ENCODE data around the gene MEGF10.

MEGF10 gene

DNA sequence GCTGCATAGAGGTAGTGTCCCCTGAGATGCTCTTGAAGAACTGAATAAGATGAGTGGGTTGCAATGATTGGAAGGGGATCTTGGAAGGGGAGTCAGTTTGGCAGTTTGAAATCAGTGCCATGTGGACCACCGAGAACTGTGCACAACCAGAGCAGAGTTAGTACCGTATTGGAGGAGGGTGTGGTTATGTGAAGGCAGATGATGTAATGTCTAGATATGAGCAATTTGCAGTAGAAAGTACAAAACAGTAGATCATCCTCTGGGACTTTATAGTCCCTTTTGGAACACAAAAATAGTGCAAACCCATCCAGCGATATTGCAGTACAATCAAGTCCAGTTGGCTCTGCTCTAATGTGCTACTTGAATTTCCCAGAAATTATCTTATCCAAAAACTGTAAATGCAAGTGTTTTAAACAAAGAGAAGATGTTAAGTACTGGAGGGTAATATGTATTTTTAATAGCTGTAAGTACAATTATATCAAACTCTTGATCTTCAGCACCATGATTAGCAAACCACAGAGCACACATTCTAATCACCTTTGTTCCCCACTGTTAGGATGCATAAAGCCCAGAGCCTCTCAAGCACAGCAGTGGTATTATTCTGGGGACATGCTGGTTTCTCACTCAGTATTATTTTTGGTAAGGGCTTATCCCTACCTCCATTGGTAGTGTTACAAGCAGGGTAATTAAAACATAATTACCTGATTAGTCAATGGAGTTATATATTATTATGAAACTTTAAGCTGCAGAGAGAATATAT lies 41.5 kb downstream of the MEGF10 start:
- no peak for DNase-seq

DNA sequence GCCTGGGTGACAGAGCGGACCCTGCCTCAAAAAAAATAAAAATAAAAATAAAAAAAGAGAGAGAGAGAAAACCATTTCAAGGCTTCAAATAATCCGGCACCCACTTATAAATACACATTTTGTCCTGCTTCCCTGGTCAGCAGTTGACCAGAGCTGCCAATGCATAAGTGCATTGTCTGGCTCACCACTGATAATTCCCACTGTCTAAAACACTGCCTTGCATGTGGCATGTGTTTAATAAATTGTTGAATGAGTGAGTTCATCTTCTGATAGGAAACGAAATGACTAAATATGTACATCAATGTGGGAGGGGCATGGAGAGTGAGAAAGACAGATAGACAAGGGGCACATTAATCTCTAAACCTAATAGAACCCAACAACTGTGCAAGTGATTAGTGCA lies 42.9 kb downstream of the MEGF10 start:
- DNase-seq: no peak

DNA sequence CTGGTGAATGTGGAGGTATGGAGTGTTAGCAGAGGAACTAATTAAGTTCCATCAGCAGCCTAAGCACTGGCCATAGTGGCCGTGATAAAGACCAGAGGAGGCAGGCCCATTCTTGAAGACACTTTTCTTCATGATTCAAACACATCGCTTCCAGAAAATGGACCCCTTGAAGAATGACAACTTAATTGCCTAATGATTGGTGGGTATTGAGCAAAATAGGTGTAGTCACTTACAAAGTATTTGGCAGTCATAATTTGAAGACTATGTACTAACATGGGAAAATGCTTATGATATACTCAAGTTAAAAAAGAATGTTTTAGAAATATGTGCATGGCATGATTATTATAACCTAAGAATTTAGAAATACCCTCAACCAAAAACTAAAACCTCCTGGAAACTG lies 44.8 kb downstream of the MEGF10 start:
- DNase-seq: no peak

DNA sequence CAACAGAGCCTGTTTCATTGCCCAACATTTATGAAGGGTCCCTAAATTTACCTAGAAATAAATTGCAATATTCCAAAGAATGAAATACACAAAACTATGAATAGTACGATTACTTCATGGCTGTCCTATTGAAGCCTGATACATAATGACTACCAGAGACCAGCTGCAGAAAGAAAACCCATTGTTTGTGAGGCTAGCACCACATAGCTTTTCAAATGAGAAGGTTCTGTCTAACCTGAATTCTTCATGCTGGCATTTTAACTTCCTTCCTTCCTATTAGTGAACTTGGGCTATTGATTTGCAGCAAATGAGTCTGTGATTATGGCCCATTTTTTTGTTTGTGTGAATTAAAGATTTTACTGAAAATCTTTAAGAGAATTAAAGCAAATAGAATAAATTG lies 47.3 kb downstream of the MEGF10 start:
- no peak for DNase-seq

DNA sequence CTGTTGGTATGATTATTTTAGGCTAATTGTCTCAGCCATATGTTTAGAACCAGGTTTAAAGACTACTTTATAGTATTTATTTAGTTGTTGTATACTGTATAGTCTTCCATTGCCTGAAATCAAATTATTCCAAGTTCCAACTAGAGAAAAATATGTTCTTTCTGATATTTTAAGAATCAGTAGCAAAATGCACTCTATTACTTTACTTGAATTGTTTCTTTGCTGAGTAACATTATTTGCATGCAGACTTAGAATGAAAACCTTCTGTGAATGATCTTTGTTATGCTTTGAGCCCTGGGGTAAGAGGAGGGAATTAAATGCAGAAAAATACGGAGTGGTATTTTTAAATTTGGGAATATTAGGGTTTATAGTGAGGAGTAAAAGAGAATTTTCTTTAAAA lies 47.9 kb downstream of the MEGF10 start:
- DNase-seq: no peak

DNA sequence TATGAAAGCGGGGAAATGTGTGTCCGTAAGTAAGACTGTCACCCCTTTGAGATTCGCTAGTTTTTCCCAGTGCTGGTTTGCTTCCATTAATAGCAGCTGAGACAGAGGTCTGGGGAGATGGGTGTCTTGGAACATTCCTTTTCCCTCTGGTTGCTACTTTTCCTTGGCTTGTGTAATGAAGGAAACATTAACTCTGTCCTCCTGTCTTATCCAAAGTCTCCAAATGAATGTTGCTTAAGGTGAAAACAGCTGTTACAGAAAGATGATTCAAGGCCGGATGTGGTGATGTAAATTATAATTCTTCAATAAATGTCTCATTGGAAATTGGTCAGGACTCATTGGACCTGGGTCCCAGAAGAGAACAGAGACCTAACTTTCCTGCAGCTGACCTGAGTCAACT lies 50.0 kb downstream of the MEGF10 start:
- DNase-seq: no peak

DNA sequence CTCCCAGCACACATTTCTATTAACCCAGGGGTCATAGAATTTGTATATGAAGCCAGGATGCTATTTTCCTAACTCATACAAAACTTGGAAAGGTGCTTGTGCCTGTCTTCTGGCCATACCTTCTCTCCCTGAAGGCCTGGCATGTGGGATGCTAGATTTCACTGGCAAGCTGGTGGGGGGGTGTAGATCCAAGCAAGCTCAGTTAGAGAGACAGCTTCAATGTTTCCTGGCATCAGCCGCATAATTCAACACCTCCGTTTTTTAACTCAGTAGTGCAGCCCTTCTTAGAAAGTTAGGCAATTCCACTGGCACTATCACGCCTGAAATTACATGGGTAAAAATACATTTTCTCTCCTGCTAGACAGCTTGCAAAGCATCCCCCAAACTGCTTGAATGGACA lies 51.8 kb downstream of the MEGF10 start:
- no peak for DNase-seq

DNA sequence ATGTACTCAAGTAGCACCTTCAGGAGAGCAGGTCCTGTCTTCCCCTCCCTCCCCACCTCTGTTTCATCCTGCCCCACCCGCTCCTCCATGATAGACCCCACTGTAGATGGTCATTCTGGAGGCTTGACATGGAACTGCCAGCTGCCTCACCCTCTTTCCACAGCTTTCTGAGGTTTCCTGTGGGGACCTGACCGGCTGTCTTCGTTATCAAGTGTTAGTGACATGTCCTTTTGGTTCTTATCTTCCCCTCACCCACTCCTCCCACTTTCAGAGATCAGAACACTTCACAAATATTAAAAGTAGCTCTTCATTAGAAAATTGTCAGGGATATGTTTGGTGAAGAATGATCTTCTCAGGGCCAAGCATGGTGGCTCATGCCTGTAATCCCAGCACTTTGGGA lies 52.7 kb downstream of the MEGF10 start:
- DNase-seq: no peak

DNA sequence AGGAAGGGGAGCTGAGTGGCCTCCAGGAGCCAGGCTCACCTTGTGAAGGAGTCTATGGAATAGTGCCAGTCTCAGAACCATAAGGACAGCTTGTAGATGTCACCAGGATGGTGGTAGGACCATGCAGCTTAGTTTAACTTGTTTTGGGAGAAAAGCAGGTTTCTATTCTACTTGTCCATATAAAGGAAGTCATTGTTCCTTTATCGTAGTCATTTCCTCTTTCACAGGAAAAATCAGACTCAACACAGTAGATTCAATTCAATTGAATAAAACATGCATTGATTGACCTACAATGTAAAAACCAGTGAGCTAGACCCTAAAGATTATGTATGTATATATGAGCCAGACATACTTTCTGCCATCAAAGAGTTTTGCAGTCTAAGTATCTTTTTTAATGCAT lies 53.3 kb downstream of the MEGF10 start:
- no peak for DNase-seq

DNA sequence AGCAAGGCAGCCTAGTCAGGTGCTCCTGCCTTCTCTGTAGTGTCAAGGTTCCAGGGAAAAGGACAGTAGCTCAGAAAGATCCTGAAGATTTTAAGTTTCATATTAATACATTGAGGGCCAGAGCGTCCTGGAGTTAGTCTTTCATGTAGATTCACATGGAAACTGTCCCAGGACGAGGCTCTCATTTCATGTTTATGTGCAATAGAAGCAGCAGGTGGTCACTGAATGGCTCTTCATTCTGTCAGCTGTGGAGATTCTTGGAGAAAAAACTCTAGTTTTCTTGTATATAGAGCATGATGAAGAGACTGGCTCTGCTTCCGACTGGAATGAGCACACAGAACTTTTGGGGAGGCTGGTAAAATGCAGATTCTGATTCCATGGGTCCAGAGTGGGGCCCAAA lies 54.3 kb downstream of the MEGF10 start:
- DNase-seq: no peak

DNA sequence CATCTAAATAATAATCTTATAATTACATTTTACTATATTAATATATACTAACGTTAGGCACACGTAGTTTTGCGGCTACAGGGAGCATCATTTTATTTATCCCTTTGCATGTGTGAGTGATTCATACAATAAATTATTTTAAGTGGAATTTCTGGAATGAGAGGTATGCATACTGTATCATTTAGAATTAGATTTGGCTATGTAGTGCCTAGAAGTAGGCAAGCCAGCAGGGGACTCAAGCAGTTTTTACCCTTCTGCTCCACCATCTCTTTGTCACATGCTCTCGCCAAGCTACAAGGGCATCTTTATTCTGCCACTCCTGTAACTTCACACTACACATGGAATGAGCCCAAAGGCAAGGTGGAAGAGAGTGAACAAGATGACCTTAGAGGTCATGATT lies 60.8 kb downstream of the MEGF10 start:
- no peak for DNase-seq

DNA sequence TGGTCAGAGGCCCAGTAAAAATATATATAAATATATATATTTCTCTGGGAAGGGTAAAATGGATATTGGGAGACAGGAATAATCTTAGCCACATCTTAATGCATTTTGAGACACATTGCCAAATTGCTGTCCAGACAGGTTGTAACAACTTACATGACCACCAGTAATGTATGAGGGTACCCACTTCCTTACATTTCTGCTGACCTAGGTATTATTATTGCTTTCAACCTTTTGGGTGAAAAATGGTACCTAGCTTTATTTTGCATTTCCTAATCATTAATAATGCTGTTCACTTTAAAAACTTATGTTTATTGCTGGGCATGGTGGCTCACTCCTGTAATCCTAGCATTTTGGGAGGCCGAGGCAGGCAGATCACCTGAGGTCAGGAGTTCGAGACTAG lies 61.5 kb downstream of the MEGF10 start:
- DNase-seq: no peak

DNA sequence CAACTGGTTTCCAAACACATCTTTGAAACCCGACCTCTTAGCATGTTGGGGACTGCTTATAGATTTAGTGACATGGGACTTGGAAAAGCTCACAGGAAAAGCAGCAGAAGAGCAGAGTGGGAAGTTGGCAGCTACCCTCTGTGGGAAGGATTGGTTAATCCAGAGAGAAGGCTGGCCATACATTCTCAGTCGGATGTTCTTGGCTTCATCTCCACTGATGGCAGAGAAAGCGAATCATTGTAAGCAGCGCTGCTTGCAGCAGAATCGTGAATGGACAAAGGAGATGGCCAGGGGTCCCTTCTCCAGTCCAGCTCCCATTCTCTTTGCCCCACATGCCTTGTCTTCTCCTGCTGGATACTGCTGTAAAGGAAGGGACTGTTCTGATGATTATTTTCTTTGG lies 62.7 kb downstream of the MEGF10 start:
- DNase-seq: no peak

DNA sequence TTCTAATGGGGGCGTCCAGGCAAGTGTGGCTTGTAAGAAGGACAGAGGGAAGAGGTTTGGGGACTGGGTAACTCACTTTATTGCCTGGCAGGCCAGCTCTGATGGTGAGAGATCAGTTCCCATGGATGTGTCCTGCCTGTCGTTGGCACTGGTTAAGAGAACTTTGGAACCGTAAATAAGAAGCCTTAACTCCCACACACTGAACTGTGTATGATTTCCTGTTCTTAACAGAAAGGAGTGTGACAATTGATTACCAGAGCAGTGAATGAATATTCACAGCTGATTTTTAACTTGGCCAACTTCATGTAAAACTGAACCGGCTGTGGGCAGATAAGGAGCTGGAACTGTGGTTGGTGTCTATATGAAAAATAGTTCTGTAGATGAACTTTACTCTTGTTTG lies 63.2 kb downstream of the MEGF10 start:
- no peak for DNase-seq

DNA sequence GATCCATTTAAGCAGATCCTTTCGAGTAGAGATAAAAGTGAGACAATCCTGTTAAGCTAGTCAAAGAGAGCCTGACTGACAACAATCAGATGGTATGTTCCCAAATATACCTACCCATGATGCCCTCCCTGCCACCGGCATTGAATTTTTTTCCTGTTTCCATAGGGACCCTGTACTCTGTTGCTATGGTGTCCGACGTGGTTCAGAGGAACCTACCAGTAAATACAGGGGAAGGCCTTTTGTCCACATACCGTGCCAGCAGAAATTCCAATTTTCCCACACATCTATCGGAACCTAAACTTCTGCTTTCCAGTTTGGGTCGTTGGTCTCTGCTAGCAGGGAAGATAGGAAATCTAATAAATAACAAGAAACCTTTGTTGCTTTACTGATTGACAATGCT lies 64.7 kb downstream of the MEGF10 start:
- DNase-seq: no peak

DNA sequence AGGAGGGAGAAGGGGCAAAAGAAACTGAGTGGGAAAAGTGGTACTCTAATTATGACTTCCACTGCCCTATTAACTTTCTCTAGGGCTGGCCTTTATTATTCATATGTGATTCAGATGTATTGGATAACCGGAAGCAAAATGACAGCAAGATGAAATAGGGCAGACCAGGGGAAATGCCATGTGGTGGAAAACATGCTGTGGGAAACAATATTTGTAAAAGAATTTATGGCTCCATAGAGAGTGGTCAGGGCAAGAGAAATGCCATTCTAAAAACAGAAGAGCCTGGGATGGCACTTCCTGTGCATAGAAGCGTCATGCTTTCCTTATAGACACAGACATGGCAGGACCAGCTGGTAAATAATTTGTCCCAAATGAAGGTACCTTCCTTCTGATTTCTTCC lies 67.7 kb downstream of the MEGF10 start:
- DNase-seq: no peak

DNA sequence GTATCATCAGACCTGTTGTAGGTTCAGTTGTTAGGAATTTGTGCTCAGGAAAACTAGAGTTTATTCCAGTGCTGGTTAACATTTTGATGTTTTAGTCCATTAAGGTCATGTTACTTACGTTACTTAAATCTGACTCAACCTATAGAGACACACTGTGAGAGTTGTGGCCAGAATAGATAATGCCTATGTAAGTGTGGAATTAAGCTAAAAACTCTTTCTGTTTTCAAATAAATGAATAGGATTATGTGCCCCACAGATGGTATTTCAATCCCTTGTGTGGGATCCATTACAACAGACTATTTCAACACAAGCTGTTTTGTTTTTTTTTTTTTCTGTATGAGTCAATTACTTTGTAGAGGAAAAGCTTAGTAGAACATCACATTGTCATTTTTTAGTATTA lies 68.1 kb downstream of the MEGF10 start:
- DNase-seq: no peak

DNA sequence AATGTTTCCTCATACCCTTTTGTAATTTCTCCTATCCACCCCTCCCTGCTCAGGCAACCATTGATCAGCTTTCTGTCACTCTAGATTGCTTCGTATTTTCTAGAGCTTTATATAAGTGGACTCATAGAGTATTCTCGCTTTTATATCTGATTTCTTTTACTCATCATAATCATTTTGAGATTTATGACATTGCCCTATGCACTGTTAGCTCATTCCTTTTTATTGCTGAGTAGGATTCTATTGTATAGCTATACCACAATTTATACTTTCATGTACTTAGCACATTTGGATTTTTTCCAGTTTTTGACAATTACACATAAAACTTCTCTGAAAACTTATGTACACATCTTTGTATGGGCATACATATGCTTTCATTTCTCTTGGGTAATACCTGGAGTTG lies 68.9 kb downstream of the MEGF10 start:
- DNase-seq: no peak

DNA sequence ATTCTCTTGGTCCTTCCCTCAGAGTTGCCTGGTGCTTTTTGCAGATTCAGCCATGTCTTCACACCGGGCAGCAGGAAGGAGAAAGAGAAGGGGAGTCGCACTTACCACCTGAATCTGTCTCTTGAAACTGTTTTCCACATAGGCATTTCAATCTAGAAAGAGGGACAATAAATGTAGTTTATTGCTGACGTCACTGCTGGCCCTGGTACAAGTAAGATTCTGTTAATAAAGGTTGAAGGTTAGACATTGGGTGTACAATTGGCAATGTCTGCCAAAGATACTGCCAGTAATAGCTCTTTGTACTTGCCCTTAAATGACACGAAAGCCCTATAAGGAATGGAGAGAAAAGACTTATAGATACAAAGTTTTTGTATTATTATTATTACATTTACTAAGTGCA lies 72.8 kb downstream of the MEGF10 start:
- DNase-seq: no peak

DNA sequence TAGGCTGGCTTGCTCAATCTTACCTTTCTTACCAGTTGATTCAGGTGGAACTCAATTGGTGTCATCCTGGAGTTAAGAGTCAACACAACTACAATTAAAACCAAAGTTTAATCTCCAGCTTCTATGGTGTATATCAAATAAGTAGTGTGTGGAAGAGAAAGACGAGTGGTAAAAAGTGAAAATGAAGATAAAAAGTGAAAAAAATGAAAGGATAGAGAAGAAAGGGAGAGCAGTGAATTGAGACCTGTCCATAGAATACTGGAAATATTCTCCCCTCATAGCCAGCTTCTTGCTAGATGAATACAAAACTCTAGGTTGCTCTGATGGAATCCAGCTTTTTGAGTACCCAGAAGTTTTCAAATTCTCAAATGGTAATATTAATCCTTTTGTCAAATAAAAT lies 76.4 kb downstream of the MEGF10 start:
- no peak for DNase-seq

DNA sequence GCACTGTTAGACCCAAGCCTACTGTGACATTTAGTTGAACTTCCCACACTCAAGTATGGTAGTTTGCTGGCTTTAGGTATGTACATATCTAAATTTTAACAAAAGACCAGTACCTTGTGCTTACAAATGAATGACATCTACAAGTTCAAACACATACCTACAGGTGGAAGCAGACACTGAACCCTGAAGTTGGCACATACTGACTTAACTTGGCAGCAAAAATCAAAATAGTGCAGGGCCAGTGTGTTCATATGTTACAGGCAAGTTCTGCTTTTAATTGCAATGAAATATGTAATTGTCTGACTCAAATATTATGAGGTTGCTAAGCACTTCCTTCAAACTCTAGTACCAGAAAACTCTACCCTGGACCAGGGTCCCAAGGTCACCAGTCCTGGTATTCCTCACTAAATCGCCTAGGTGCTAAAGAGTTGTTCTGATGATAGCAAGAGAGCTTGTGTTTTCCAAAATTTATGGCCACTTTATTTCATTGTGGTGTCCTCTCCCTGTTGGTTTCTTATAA lies 77.4 kb downstream of the MEGF10 start:
- DNase-seq: no peak

DNA sequence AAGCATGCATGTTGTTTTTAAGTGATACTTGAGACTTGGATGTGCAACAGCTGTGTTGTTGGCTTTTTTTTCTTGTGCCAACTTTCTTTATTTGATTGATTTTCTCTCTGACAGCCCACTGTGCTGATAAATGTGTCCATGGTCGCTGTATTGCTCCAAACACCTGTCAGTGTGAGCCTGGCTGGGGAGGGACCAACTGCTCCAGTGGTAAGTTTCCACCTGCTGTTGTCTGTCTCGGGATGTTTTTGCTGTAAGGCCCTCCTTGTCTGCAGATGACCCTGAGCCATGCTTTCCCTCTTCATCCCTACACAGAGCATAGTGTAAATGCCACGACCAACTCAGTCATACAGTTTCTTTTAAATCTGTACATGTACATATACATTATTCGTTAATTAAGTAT lies 79.2 kb downstream of the MEGF10 start:
- DNase-seq: no peak

DNA sequence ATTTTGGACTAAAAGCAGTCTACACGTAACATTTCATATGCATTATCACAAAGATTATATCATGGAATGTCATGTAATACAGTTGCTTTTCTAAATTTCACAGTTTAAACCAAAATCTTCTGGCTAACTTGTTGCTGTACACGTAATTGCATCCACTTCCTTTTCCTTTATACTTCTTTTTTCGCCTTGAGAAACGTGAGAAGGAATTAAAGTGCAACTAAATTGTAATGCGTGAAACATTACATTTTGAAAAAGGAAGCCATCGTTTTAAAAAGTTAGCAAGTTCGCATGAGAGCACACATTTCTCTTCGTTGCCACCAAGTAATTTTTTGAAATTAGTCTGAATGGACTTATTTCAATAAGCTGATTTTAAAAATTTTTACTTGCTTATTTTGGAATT lies 80.0 kb downstream of the MEGF10 start:
- DNase-seq: no peak

DNA sequence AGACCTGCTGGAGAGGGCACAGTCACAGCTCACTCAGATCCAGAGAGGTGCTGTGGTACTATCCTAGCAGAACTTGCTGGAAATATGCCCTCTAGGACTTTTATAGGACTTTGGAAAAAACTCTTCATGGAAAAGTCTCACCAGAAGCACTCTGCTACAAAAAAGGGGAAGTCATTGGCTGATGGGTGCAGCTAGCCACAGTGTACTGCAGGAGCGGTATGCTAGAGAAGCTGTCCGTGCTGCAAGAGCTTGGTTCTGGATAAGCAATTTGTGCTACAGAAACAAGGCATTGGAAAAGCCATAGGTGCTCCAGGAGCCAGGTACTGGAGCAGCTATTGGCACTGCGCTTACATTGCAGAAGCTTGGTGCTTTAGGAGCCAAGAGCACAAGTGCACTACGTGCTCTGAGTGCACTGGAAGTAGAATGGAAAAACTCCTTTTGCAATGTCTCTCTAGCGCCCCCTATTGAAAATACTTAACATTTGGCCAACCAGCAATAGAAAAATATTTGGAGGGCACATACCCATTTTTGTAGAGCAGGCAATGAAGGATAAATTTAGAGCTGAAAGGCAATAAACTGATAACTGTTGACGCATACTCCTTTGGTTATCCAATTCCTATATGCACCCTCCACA lies 83.4 kb downstream of the MEGF10 start:
- no peak for DNase-seq

DNA sequence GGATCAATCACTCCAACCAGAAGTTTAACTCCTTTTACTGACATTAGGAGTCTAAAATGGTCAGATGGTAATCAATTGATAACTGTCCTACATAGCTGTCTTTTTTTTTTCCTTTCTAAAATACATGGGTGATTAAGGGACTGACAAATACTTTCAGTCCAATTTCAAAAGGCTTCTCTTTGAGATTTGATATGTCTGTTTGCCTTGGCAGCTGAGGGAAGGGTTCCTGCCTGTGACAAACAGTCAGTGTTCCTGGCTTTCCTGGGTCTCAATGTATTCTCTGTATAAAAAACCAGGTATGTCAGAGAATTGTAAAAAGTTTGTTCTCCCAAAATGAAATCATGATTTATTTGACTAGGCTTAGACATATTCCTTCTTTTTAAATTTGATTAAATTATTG lies 84.5 kb downstream of the MEGF10 start:
- no peak for DNase-seq

All from activated CD8-positive, alpha-beta memory T cell treated with anti-CD3 and anti-CD28 coated beads, Interleukin-2, amount 50 U/mL, for 48 hours (primary cell).